HG03097 (cell line): ENCODE data around the gene SPC24.
"Not testable (repeated sequence)": the region's sequence is repeated elsewhere in the genome, so short reads cannot be mapped to it uniquely, and the experiment has no call there.

Experiments used
- ATAC-seq: cut with Tn5 transposase; IDR thresholded peaks from one replicate; pipeline ENCODE4 v1.9.1; 2021; ENCODE audit not compliant: unreplicated experiment, low FRiP score

The SPC24 gene

GRCh38 chr19:11192957-11193939 is 37.7 kb upstream of the SPC24 start:
- ATAC-seq: no peak

- no peak for ATAC-seq
These were observed 36.4 kb upstream of the SPC24 start for GRCh38 chr19:11191934-11192333.

- ATAC-seq: no peak
These were observed 35.7 kb upstream of the SPC24 start for GRCh38 chr19:11191273-11191755.

GRCh38 chr19:11190501-11190900 is 34.9 kb upstream of the SPC24 start:
- no peak for ATAC-seq

- ATAC-seq: no peak
These were observed 31.9 kb upstream of the SPC24 start for GRCh38 chr19:11187441-11187840.

GRCh38 chr19:11182994-11183393 is 27.4 kb upstream of the SPC24 start:
- ATAC-seq: no peak

GRCh38 chr19:11181488-11181887 is 25.9 kb upstream of the SPC24 start:
- ATAC-seq: no peak

- not testable (repeated sequence) for ATAC-seq
These were observed 25.4 kb upstream of the SPC24 start for GRCh38 chr19:11180975-11181374.

- no peak for ATAC-seq
These were observed 24.8 kb upstream of the SPC24 start for GRCh38 chr19:11180346-11180745.

- no peak for ATAC-seq
These were observed 24.2 kb upstream of the SPC24 start for GRCh38 chr19:11179716-11180297.

- ATAC-seq: not testable (repeated sequence)
These were observed 23.5 kb upstream of the SPC24 start for GRCh38 chr19:11179145-11179465.

- ATAC-seq: no peak
These were observed 22.0 kb upstream of the SPC24 start for GRCh38 chr19:11177592-11177991.

GRCh38 chr19:11176466-11177193 is 21.0 kb upstream of the SPC24 start:
- no peak for ATAC-seq

- no peak for ATAC-seq
These were observed 20.3 kb upstream of the SPC24 start for GRCh38 chr19:11175920-11176319.

GRCh38 chr19:11174336-11174735 is 18.8 kb upstream of the SPC24 start:
- ATAC-seq: no peak

GRCh38 chr19:11173516-11174155 is 18.1 kb upstream of the SPC24 start:
- no peak for ATAC-seq

GRCh38 chr19:11172576-11172975 is 17.0 kb upstream of the SPC24 start:
- no peak for ATAC-seq

- no peak for ATAC-seq
These were observed 15.6 kb upstream of the SPC24 start for GRCh38 chr19:11171144-11171543.

- no peak for ATAC-seq
These were observed 14.5 kb upstream of the SPC24 start for GRCh38 chr19:11169896-11170678.

GRCh38 chr19:11168568-11168967 is 13.0 kb upstream of the SPC24 start:
- ATAC-seq: no peak
